HEK293T (cell line): ENCODE results near the gene PGM2.

Experiments
- CTCF ChIA-PET: fragments of 350-600 bp; formaldehyde crosslinking; extraction: SDS; loops from one replicate; lab custom pipeline; 2021; ENCODE audit warnings: antibody characterized with exemption, inconsistent platforms; lab: Yijun Ruan, JAX
- POLR2A ChIA-PET: fragments of 350-600 bp; formaldehyde crosslinking; extraction: SDS; loops from one replicate; lab custom pipeline; 2020; ENCODE audit warnings: antibody characterized with exemption, inconsistent platforms; lab: Yijun Ruan, JAX
- DNase-seq: peaks from one replicate; pipeline ENCODE4 v3.0.0; 2012; ENCODE audit warnings: mixed read lengths; ENCODE audit errors: extremely low spot score
- ARNT ChIP-seq: fragments of 450-650 bp; IDR thresholded peaks from 2 replicates; pipeline ENCODE4 v1.6.1; 2017; ENCODE audit warnings: mild to moderate bottlenecking
- BHLHE40 ChIP-seq: fragments of 450-650 bp; IDR thresholded peaks from 2 replicates; pipeline ENCODE4 v1.6.1; 2016; ENCODE audit warnings: mild to moderate bottlenecking, moderate library complexity, borderline replicate concordance
- CTBP1 ChIP-seq: fragments of 450-650 bp; IDR thresholded peaks from 2 replicates; pipeline ENCODE4 v1.6.1; 2016; ENCODE audit warnings: borderline replicate concordance
- ELF4 ChIP-seq: fragments of 450-650 bp; IDR thresholded peaks from 2 replicates; pipeline ENCODE4 v1.6.1; 2017; ENCODE audit warnings: antibody characterized with exemption
- FOXA1 ChIP-seq: fragments of 450-650 bp; IDR thresholded peaks from 2 replicates; pipeline ENCODE4 v1.6.1; 2016; ENCODE audit warnings: mild to moderate bottlenecking
- FOXK2 ChIP-seq: fragments of 450-650 bp; IDR thresholded peaks from 2 replicates; pipeline ENCODE4 v1.6.1; 2016; ENCODE audit warnings: mild to moderate bottlenecking
- FOXM1 ChIP-seq: fragments of 450-650 bp; IDR thresholded peaks from 2 replicates; pipeline ENCODE4 v1.6.1; 2017; ENCODE audit warnings: mild to moderate bottlenecking, borderline replicate concordance
- HDGF ChIP-seq: fragments of 450-650 bp; IDR thresholded peaks from 2 replicates; pipeline ENCODE4 v1.6.1; 2017; ENCODE audit warnings: antibody characterized with exemption, borderline replicate concordance
- L3MBTL2 ChIP-seq: fragments of 450-650 bp; conservative IDR thresholded peaks from 2 replicates; pipeline ENCODE4 v1.6.1; 2016; ENCODE audit warnings: mild to moderate bottlenecking
- LEF1 ChIP-seq: fragments of 450-650 bp; IDR thresholded peaks from 2 replicates; pipeline ENCODE4 v1.6.1; 2017; ENCODE audit warnings: mild to moderate bottlenecking, borderline replicate concordance
- NFRKB ChIP-seq: fragments of 450-650 bp; IDR thresholded peaks from 2 replicates; pipeline ENCODE4 v1.6.1; 2016; ENCODE audit warnings: mild to moderate bottlenecking, moderate library complexity
- SP1 ChIP-seq: fragments of 450-650 bp; IDR thresholded peaks from 2 replicates; pipeline ENCODE4 v1.6.1; 2017
- SUZ12 ChIP-seq: fragments of 450-650 bp; IDR thresholded peaks from 2 replicates; pipeline ENCODE4 v1.6.1; 2016; ENCODE audit warnings: mild to moderate bottlenecking
- TARDBP ChIP-seq: fragments of 450-650 bp; IDR thresholded peaks from 2 replicates; pipeline ENCODE4 v1.6.1; 2016
- ZNF384 ChIP-seq: fragments of 450-650 bp; IDR thresholded peaks from 2 replicates; pipeline ENCODE4 v1.6.1; 2016
- TF ChIP-seq, protein P1 (sequence below): fragments of 450-650 bp; IDR thresholded peaks from 2 replicates; pipeline ENCODE4 v1.6.1; 2016

Gene PGM2

DNA sequence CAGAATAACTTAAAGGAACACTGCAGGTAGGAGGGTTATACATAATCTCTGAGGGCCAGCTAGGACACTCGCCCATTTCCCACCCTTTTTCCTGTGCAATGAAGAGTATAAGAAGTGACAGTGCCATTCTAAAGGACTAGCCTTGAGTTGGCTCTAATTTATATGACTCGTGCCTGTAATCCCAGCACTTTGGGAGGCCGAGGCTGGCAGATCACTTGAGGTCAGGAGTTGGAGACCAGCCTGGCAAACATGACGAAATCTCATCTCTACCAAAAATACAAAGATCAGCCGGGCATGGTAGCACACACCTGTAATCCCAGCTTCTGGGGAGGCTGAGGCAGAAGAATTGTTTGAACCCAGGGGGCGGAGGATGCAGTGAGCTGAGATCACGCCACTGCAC is 68.8 kb downstream of the PGM2 start:
- POLR2A ChIA-PET: no interaction called here
- no peak for TF ChIP-seq LEF1
- no peak for TF ChIP-seq SUZ12
- no peak for TF ChIP-seq FOXA1
- no peak for TF ChIP-seq L3MBTL2
- no peak for TF ChIP-seq BHLHE40
- no peak for TF ChIP-seq ELF4
- TF ChIP-seq HDGF: no peak
- no peak for TF ChIP-seq CTBP1
- TF ChIP-seq, protein P1, sequence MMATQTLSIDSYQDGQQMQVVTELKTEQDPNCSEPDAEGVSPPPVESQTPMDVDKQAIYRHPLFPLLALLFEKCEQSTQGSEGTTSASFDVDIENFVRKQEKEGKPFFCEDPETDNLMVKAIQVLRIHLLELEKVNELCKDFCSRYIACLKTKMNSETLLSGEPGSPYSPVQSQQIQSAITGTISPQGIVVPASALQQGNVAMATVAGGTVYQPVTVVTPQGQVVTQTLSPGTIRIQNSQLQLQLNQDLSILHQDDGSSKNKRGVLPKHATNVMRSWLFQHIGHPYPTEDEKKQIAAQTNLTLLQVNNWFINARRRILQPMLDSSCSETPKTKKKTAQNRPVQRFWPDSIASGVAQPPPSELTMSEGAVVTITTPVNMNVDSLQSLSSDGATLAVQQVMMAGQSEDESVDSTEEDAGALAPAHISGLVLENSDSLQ: no peak
- no peak for DNase-seq
- CTCF ChIA-PET: interaction anchor here (0.6 kb wide), 1 partner anchor 18 kb away, joined by 3 read pairs; no protein-coding TSS in a partner anchor

- ChIA-PET CTCF (no interaction called here), POLR2A (no interaction called here)
Observed at GRCh38 chr4:37896206-37896860, 69.8 kb downstream of the PGM2 start.

GRCh38 chr4:37902212-37902611 is 75.7 kb downstream of the PGM2 start:
- no peak for TF ChIP-seq BHLHE40
- TF ChIP-seq FOXA1: no peak
- TF ChIP-seq, protein P1: no peak
- no peak for TF ChIP-seq FOXM1
- no peak for TF ChIP-seq SUZ12
- TF ChIP-seq SP1: no peak
- TF ChIP-seq CTBP1: no peak
- TF ChIP-seq ELF4: no peak
- TF ChIP-seq FOXK2: no peak
- TF ChIP-seq TARDBP: no peak
- TF ChIP-seq ZNF384: no peak
- TF ChIP-seq L3MBTL2: no peak
- TF ChIP-seq ARNT: no peak
- TF ChIP-seq NFRKB: no peak
- no peak for TF ChIP-seq HDGF
- no peak for DNase-seq
- POLR2A ChIA-PET: no interaction called here
- CTCF ChIA-PET: no interaction called here

More at GRCh38 chr4:37896206-37896860, 69.8 kb downstream of the PGM2 start:
- no peak for TF ChIP-seq FOXM1
- TF ChIP-seq, protein P1: no peak
- no peak for TF ChIP-seq ZNF384
- TF ChIP-seq LEF1: no peak
- TF ChIP-seq FOXA1: no peak
- no peak for TF ChIP-seq SP1
- TF ChIP-seq CTBP1: no peak
- no peak for TF ChIP-seq L3MBTL2
- TF ChIP-seq TARDBP: no peak
- TF ChIP-seq ELF4: no peak
- TF ChIP-seq BHLHE40: no peak
- TF ChIP-seq HDGF: no peak
- DNase-seq: no peak

GRCh38 chr4:37902738-37903693 is 76.5 kb downstream of the PGM2 start:
- CTCF ChIA-PET: no interaction called here
- DNase-seq: no peak
- TF ChIP-seq FOXK2: no peak
- no peak for TF ChIP-seq ELF4
- no peak for TF ChIP-seq SP1
- no peak for TF ChIP-seq HDGF
- no peak for TF ChIP-seq LEF1
- no peak for TF ChIP-seq TARDBP
- POLR2A ChIA-PET: interaction anchor here (0.8 kb wide), 1 partner anchor 13 kb away, joined by 3 read pairs; no protein-coding TSS in a partner anchor

GRCh38 chr4:37903901-37904300 is 77.4 kb downstream of the PGM2 start:
- no peak for TF ChIP-seq ARNT
- TF ChIP-seq FOXM1: no peak
- no peak for TF ChIP-seq L3MBTL2
- TF ChIP-seq HDGF: no peak
- no peak for TF ChIP-seq CTBP1
- no peak for TF ChIP-seq FOXA1
- TF ChIP-seq BHLHE40: no peak
- TF ChIP-seq ZNF384: no peak
- no peak for TF ChIP-seq SP1
- no peak for TF ChIP-seq FOXK2
- no peak for TF ChIP-seq NFRKB
- TF ChIP-seq TARDBP: no peak
- TF ChIP-seq ELF4: no peak
- TF ChIP-seq, protein P1: no peak
- no peak for TF ChIP-seq LEF1
- TF ChIP-seq SUZ12: no peak
- CTCF ChIA-PET: no interaction called here
- DNase-seq: no peak
- POLR2A ChIA-PET: no interaction called here
